HG03439 (cell line): ENCODE measurements around the gene PTPN23.
"Not testable (repeated sequence)": the region's sequence is repeated elsewhere in the genome, so short reads cannot be mapped to it uniquely, and the experiment has no call there.

Source experiments
- ATAC-seq: cut with Tn5 transposase; IDR thresholded peaks from one replicate; pipeline ENCODE4 v1.9.1; 2021; ENCODE audit warnings: mild to moderate bottlenecking, moderate library complexity; ENCODE audit not compliant: unreplicated experiment

The PTPN23 gene

DNA sequence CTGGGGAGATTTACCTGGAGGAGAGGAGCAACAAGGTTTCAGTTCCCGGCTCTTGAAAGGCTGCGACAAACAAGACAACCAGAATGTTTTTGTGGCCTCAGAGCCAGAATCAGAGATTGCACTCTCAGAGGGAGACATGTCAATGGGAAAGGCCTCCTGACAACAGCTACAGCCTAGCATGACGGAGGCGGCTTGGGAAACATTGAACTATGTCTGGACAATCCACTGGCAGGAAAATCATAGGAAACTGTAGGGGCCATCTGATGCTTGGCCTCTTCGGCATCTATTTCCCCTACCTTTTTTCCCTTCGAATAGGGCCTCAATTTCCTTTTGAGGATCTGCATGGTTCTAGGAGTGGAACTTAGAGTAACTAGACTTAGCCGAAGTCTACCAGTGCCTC lies 13.2 kb upstream of the PTPN23 start:
- ATAC-seq = no peak

DNA sequence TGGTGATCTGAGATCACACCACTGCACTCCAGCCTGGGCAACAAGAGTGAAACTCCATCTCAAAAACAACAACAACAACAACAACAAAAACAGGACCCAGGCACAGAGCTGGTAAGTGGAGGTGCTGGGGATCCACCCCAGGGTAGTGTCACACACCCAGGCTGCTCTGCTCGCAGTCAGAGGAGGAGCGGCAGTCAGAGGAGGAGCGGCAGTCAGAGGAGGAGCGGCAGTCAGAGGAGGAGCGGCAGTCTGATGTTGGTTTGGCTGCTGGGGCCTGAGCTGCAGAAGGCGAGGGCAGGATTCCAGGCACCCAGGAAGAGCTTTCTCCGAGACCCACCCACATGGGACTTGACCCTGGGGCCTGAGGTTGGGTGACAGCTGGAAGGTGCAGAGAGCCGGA lies 10.8 kb upstream of the PTPN23 start:
- not testable (repeated sequence) for ATAC-seq

DNA sequence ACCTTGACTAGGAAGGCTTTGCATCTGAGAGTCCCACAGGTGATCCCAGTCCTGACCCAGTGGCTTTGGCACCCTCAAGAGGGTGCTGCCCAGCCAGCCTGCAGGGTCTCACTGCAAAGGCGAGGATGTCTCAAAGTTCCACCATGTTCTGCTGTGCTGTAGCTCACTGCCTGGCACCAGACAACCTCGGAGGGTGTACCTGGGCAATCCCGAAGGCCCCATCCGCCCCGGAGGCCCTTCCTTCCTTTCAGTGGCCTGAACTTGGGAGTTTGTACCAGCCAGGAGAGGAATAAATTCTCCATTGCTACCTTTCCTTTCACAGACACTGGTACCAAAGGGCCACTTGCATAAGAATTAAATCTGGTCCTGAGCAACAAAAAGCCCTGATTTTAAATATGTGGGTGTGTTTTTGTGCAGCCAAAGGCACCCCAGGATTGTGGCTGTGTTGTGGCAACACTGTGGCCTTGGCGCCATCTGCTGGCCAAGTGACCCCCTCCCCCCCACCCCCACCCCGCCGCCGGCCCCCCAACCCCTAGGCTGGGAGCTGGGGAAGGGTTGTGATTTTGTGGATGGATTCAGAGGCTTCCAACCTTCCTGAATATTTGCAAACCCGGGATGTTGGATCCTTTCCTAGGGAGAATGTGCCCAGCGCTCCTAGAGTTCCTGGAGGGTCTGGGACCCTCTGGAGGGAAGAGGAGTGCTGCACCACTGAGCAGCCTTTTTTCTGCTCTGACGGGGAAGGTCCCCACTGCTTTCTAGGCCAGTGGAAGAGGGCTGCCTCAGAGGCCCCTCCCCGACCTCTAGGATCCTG lies 9.7 kb upstream of the PTPN23 start:
- ATAC-seq = no peak

DNA sequence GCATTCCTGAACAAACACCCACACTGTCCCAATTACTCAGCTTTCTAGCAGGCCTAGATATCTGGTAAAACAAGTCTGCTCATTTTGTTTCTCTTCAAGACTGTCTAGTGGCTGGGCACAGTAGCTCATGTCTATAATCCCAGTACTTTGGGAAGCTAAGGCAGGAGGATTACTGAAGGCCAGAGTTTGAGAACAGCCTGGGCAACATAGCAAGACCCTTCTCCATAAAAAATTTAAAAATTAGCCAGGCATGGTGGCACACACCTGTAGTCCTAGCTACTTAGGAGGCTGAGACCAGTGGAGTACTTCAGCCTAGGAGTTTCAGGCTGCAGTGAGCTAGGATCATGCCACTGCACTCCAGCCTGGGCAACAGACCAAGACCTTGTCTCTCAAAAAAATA lies 6.2 kb upstream of the PTPN23 start:
- no peak for ATAC-seq

DNA sequence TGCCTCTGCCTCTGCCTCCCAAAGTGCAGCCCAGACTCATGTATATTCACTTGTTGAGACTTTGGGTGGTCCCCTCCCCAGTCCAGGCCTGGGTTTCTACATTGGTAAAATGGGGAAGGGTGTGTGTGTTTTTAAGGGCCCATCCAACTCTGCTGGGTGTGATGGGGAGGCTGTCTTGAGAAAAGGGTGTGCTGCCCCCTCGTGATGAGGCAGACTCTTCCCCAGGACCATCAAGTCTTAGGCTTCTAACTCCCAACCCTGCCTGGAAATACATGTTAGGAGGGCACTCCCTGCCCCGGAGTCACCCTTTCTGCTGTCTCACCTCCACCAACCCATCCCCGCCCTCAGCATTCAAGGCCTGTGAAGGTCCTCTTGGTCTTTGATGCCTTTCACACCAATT lies 4.4 kb upstream of the PTPN23 start:
- ATAC-seq = no peak

DNA sequence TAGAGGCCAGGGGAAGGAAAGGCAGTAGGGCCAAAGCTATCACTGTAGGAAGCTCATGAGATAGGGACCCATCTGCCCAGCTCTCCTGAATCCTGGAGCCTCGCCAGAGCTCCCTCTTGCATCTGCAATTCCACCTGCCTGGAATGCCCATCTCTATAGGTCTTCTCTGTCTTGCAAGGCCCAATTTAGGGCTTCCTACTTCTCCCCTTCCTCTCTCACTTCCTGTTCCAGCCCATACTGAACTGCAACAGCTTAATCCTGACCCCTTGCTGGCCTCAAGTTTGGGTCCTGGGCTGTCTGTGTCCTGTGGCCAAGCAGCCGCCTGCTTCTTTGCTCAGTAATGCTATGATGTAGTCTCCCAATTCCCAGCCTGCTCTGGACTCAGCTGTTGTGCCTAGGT lies 3.6 kb upstream of the PTPN23 start:
- no peak for ATAC-seq

DNA sequence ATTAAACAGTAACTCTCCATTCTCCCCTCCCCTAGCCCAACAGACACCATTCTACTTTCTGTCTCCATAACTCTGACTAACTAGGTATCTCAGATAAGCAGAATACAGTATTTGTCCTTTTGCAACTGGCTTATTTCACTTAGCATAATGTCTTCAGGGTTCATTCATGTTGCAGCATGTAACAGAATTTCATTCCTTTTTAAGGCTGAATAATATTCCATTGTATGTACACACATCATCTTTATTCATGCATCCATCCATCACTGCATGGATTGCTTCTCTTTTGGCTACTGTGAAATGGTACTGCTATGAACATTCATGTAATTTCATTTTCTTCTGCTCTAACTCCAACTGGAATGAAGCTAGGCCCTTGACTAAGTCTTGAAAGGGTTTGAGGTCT lies 2.0 kb upstream of the PTPN23 start:
- ATAC-seq = no peak

DNA sequence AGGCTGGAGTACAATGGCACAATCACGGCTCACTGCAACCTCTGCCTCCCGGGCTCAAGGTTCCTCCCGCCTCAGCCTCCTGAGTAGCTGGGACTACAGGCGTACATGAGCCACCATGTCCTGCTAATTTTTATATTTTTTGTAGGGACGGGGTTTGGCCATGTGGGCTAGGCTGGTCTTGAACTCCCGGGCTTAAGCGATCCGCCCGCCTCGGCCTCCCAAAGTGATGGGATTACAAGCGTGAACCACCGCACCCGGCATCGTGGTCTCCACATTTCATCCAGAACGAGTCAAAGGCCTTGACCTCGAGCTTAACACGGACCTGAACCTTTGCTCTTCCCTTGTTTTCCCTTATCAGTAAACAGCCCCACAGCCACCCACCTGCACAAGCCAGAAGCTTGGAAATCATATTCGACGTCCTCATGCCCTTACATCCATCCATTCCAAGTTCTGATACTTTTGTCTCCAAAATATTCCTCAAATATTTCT lies 1.4 kb upstream of the PTPN23 start:
- no peak for ATAC-seq

DNA sequence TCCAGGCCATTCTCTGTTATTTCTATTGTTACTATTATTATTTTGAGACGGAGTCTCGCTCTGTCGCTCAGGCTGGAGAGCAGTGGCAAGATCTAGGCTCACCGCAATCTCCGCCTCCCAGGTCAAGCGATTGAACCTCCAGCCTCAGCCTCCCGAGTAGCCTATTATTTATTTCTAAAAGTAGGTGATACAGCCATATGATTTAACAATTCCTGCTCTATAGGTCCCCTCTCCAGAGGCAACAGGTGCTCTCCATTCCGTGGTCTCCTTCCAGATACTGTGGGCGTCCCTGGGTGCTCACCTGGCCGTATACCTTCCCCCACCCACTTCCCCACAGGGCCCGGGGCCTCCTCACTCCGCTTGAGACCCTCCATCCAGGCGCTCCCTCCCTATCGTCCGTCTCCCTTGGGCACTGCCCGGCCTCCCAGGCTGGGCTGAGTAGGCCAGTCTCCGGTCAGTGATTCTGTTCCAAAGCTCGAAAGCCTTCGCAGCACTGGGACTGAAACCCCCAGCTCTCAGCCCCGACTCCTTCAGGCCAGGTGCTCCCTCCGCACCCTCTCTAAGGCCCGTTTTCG lies 708 bp upstream of the PTPN23 start:
- ATAC-seq = peak; percentile 16

DNA sequence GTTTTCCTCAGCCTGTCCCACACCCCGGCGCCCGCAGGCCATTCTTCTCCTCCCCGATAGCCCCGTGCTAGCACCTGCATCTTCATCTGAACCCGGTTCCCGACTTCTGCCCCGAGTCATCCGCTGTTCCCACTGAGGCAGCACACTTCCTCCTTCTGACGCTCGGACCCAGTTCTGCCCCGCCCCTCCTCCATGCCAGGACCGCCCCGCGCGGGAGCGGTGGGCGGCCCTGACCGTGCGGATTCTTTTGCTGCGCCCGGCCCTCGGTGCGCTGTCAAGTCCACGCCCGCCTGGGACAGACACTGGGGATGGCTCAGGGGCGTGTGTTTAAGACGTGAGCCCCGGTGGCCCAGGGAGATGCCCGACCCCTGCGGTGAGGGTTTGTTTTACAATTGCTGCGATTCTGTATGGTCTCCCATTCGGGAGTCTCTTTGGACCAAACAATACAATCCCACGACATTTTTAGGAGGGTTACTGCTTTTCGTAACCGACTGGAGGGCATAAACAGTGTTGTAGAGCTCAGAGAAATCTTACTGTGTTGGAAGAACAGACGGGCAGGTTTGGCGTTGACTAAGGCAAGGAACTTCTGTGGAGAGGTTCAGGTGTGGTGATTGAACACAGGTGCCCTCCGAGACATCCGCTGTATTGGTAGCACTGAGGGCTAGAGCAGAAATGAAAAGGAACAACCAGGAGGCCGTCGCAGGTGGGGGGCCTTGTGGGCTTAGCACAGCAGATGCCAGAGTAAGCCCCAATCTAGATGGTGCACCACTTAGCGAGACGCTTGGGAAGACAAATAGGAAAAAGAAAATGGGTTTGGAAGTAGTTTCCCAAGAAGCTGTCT lies 716 bp downstream of the PTPN23 start:
- peak; percentile 59 for ATAC-seq

DNA sequence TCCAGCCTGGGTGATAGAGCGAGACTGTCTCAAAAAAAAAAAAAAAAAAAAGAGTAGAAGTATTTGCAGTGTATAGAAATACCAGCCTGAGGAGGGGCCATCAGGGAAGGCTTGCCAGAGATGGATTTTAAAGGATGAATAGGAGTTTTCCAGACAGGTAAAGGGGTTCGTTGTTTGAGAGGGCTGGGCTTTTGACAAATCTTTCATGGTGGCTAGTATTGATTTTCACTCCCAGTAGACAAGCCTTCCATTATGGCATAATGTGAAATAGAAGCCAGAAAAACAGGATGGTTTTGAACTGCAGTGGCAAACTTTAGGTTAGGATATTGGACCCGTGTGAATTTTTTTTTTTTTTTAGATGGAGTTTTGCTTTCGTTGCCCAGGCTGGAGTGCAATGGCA lies 3.6 kb downstream of the PTPN23 start:
- no peak for ATAC-seq

DNA sequence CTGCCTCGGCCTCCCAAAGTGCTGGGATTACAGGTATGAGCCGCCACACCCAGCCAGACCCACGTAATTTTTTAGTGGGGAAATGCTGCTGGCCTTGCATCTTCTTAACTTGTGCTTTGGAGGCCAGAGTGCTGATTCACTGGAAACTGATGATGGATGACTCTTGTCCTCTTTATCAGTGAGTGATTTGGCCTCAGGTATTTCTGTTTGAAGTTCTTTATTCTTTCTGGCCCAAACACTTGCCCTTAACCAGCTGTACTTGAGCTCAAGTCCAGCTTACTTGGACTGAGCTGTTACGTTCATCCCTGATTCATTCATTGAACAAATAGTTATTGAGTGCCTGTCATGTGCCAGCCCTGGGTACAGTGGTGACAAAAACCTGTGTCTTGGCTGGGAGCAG lies 4.2 kb downstream of the PTPN23 start:
- ATAC-seq = no peak

DNA sequence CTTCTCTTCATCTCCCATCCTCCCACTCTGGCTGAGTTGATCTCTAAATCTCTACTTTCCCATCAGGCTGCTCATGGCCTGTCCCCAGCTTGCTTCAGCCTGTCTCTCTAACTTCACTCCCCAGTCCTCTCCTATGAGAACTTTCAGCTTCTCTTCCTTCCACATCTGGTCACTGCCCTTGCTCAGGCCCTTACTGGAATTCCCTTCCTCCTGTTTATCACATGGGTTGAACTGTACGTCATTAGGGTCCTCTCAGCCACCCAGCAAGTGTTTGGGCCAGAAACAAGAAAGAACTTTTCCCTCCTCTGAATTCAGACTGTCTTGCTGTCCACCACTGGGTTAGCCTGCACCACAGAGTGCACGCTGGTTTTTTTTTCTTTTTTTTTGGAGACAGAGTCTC lies 5.0 kb downstream of the PTPN23 start:
- ATAC-seq = no peak

DNA sequence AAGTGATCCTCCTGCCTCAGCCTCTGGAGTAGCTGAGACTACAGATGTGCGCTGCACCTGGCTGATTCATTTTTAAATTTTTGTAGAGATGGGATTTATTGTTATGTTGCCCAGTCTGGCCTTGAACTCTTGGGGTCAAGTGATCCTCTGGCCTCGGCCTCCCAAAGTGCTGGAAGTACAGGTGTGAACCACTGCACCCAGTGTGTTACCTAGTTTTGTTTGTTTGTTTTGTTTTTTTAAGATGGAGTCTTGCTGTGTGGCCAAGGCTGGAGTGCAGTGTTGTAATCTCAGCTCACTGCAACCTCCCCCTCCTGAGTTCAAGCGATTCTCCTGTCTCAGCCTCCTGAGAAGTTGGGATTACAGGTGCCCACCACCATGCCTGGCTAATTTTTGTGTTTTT lies 12.1 kb downstream of the PTPN23 start:
- ATAC-seq = no peak

DNA sequence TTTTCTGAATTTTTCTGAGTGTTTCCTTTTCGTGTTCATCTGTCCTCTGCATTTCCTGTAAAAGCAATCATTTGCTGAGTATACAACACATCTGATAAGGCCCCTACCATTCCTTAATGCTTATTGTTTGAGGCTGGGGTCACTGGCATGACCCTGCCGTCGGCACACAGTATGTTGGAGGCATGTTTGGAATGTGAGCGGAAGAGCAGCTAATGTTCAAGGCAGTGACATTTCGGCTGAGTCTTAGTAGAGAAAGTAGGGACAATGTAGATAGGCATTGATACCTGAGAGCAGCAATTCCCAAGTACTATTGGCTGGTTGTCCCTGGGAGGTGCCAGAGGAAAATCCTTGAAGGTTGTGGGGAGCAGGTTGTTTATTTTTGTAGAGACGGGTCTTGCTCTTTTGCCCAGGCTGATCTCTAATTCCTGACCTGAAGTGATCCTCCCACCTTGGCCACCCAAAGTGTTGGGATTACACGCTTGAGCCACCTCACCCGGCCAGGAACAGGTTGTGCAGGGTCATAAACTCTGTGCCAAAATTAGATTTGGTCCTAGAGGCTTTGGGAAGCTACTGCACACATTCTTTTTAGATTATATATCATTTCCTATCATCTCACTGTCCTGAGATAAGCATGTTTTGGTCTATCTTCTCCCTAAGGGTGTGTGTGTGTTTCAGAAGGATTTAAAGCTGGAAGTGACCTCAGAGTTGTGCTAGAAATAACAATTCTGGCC lies 13.5 kb downstream of the PTPN23 start:
- ATAC-seq = no peak

DNA sequence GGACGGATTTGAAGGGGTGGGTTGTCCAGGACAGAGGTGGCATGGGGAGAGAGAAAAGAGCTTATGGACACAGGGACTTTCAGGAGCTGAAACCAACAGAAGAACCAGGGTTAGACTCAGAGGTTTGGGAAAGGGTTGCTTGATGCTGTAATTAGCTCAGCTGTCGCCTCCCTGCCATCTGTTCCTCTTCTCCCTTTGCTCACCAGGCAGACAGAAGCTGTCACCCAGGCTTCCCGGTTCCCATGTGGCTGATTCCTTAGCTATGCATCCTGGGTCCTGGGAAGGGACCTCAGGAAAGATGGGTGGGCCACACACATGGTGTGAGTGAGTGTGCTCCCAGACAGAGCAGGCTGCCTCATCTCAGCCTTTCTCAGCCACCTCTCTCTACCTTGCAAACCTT lies 14.1 kb downstream of the PTPN23 start:
- ATAC-seq = no peak

DNA sequence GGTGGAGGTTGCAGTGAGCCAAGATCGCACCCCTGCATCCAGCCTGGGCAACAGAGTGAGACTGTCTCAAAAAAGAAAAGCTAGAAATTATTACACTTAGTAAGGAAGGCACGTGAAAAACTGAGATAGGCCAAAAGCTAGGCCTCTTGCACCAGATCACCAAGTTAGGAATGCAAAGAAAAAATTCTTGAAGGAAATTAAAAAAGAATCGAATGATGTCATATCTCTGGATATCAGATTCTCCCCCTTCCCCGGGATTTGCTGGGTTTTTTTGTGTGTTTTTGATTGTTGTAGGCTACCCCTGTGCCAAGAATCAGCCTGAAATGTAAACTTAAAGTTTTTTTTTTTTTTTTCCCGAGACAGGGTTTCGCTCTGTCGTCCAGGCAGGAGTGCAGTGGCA lies 17.4 kb downstream of the PTPN23 start:
- ATAC-seq = no peak

DNA sequence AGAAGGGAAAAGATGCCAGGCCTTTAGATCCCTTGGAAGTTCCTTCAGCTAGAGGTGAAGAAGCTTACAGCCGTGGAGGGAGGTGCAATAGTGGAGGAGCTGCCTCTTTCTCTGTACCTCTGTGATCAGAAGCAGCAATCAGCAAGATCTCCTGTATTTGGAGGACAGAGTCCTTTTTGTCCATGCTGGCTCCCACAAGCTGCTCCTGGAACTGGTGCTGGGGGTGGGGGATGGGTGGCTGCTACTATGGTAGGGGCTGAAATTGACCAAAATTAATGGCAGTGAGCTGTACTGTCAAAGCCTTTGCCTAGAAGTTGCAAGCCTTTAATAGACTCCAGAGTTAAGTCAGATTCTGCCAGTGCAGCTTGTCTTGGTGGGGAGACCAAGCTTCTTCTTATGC lies 18.2 kb downstream of the PTPN23 start:
- no peak for ATAC-seq

DNA sequence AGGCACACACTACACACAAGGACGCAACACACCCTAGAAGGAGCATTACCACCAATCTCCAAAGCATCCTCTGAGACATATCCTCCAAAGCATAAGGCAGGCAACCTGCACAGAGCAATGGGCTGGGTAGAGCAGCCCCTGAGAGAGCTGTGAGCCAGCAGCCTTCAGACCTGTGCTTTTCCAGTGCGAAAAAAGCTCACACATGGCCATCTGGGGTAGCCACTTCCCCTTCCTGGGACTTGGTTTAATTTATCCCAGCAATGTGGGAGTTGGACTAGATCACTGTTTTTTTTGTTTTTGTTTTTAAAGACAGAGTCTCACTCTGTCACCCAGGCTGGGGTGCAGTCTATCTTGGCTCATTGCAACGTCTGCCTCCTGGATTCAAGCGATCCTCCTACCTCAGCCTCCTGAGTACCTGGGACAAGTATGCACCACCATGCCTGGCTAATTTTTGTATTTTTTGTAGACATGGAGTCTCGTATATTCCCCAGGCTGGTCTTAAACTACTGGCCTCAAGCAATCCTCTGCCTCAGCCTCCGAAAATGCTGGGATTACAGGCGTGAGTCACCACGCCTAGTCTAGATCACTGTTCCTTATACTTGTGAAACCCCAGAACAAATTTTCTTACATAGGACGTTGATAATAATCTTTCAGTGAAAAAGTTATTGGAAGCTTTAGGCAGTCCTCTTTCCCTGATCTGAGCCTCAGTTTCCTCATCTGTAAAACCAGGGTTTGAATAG lies 18.9 kb downstream of the PTPN23 start:
- no peak for ATAC-seq

DNA sequence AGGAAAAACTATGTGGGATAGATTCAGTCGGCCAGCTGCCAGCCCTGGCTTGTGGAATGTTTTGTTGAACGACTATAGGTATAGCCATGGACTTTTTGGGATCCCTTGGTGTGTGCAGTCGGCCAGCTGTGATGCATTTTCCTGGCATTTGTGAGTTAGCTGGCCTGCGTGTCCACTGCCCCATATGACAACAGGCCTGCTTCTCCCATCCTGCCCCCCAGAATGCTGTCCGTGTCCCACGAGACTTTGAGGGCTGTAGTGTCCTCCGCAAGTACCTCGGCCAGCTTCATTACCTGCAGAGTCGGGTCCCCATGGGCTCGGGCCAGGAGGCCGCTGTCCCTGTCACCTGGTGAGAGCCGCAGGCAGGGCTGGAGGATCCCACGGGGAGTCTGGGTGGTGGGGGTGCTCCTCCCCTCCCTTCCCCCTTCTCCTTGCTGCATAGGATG lies 23.6 kb downstream of the PTPN23 start:
- ATAC-seq = no peak
